Limb (tissue), 2 donors: ENCODE measurements around the gene STAC3.

Experiments used
- DNase-seq, 2 donors: peaks; one replicate each; pipeline ENCODE4 v3.0.0-alpha.2; 2016; ENCODE audit errors: extremely low spot score in 2 of 2

The STAC3 gene

GRCh38 chr12:57254506-57255280 lies 3.7 kb upstream of the STAC3 start:
- DNase-seq = no peak

GRCh38 chr12:57250541-57250940 lies 446 bp downstream of the STAC3 start:
- no peak for DNase-seq

- DNase-seq = no peak
Observed at GRCh38 chr12:57248934-57249742, 1.8 kb downstream of the STAC3 start.

GRCh38 chr12:57247041-57247440 lies 3.9 kb downstream of the STAC3 start:
- DNase-seq = no peak

- DNase-seq = no peak
Observed at GRCh38 chr12:57244312-57244696, 6.7 kb downstream of the STAC3 start.

GRCh38 chr12:57243521-57244311 lies 7.3 kb downstream of the STAC3 start:
- peak; percentile 68 to 88 for DNase-seq

- DNase-seq = peak in 1 of 2 donors; percentile 92
Observed at GRCh38 chr12:57242691-57243454, 8.1 kb downstream of the STAC3 start.

GRCh38 chr12:57242329-57242690 lies 8.7 kb downstream of the STAC3 start:
- DNase-seq = peak in 1 of 2 donors; percentile 80

GRCh38 chr12:57241402-57242310 lies 9.3 kb downstream of the STAC3 start:
- DNase-seq = peak in 1 of 2 donors; percentile 73

- DNase-seq = peak in 1 of 2 donors; percentile 64
Observed at GRCh38 chr12:57240926-57241401, 10.0 kb downstream of the STAC3 start.

- peak in 1 of 2 donors; percentile 80 for DNase-seq
Observed at GRCh38 chr12:57240066-57240921, 10.7 kb downstream of the STAC3 start.

- DNase-seq = no peak
Observed at GRCh38 chr12:57239587-57240065, 11.4 kb downstream of the STAC3 start.

GRCh38 chr12:57238854-57239554 lies 12.0 kb downstream of the STAC3 start:
- peak; percentile 87 to 95 for DNase-seq

- DNase-seq = peak in 1 of 2 donors; percentile 57
Observed at GRCh38 chr12:57237932-57238853, 12.8 kb downstream of the STAC3 start.

- no peak for DNase-seq
Observed at GRCh38 chr12:57237596-57237931, 13.4 kb downstream of the STAC3 start.

- DNase-seq = peak in 1 of 2 donors; percentile 59
Observed at GRCh38 chr12:57236925-57237595, 13.9 kb downstream of the STAC3 start.
